Omental fat pad (tissue), 4 donors: ENCODE measurements around the gene PTRH2. TPM values are rescaled to one million over a fixed set of nuclear protein-coding genes. Genes with fewer than 3 reads are reported as not detected.

Source experiments
- ATAC-seq: fragments of 150-250 bp; one replicate; pipeline ENCODE4 v1.9.1; 2016; ENCODE audit warnings: mild to moderate bottlenecking, moderate library complexity; ENCODE audit not compliant: low FRiP score
- DNase-seq: peaks from one replicate; pipeline ENCODE4 v3.0.0-alpha.2; 2019; ENCODE audit warnings: low spot score
- CTCF ChIP-seq, 3 donors: fragments of 450-650 bp; IDR thresholded peaks; one replicate each; pipeline ENCODE4 v1.5.1; 2016 to 2017; ENCODE audit warnings: antibody characterized with exemption in 3 of 3, mild to moderate bottlenecking in 3 of 3, moderate library complexity in 2 of 3
- total RNA-seq, 4 donors: library from RNA; depleted of rRNA; stranded (reverse); fragments of >200 nt; gene quantifications; one replicate each; pipeline ENCODE4 v1.1.0, GENCODE V29; 2016

PTRH2 gene
- total RNA-seq, 4 donors from 2014 or later = 28.1 to 80.0 (median 30.6) TPM

- ATAC-seq = no peak
- no peak for TF ChIP-seq CTCF (IDR thresholded peaks at IDR 0.05)
Observed at GRCh38 chr17:59751955-59752413, 44.8 kb upstream of the PTRH2 start.

GRCh38 chr17:59748591-59748990, 41.4 kb upstream of the PTRH2 start:
- no peak for DNase-seq
- TF ChIP-seq CTCF (IDR thresholded peaks at IDR 0.05) = no peak
- no peak for ATAC-seq

More at GRCh38 chr17:59751955-59752413, 44.8 kb upstream of the PTRH2 start:
- no peak for DNase-seq

- TF ChIP-seq CTCF (IDR thresholded peaks at IDR 0.05) = no peak
- DNase-seq (no peak), ATAC-seq (peak; percentile 57)
Observed at GRCh38 chr17:59746849-59747445, 39.7 kb upstream of the PTRH2 start.

GRCh38 chr17:59745040-59745439, 37.8 kb upstream of the PTRH2 start:
- no peak for TF ChIP-seq CTCF (IDR thresholded peaks at IDR 0.05)
- no peak for ATAC-seq
- DNase-seq = no peak

GRCh38 chr17:59743842-59744241, 36.6 kb upstream of the PTRH2 start:
- DNase-seq (no peak), ATAC-seq (no peak)

GRCh38 chr17:59737324-59737723, 30.1 kb upstream of the PTRH2 start:
- DNase-seq = no peak
- ATAC-seq = no peak
- TF ChIP-seq CTCF (IDR thresholded peaks at IDR 0.05) = no peak

More at GRCh38 chr17:59743842-59744241, 36.6 kb upstream of the PTRH2 start:
- no peak for TF ChIP-seq CTCF (IDR thresholded peaks at IDR 0.05)

- no peak for TF ChIP-seq CTCF (IDR thresholded peaks at IDR 0.05)
- no peak for ATAC-seq
Observed at GRCh38 chr17:59734226-59734625, 27.0 kb upstream of the PTRH2 start.

More at GRCh38 chr17:59734226-59734625, 27.0 kb upstream of the PTRH2 start:
- no peak for DNase-seq
